Hematopoietic multipotent progenitor cell treated with erythropoietin and hydrocortisone succinate and interleukin-3 and kit ligand, for 6 days (in vitro differentiated cells): ENCODE measurements around the gene BHLHA15.

Source experiments
- DNase-seq: peaks from one replicate; pipeline ENCODE4 v3.0.0-alpha.2; 2015

Gene BHLHA15

GRCh38 chr7:98189559-98189958 lies 21.7 kb upstream of the BHLHA15 start:
- no peak for DNase-seq

- no peak for DNase-seq
These were observed 19.4 kb upstream of the BHLHA15 start for GRCh38 chr7:98191668-98192431.

- no peak for DNase-seq
These were observed 18.3 kb upstream of the BHLHA15 start for GRCh38 chr7:98192781-98193457.

- DNase-seq, result no peak
These were observed 17.6 kb upstream of the BHLHA15 start for GRCh38 chr7:98193474-98194180.

- DNase-seq, result no peak
These were observed 17.1 kb upstream of the BHLHA15 start for GRCh38 chr7:98194186-98194585.

GRCh38 chr7:98194672-98195457 lies 16.4 kb upstream of the BHLHA15 start:
- DNase-seq, result no peak

- no peak for DNase-seq
These were observed 14.3 kb upstream of the BHLHA15 start for GRCh38 chr7:98196706-98197605.

- no peak for DNase-seq
These were observed 12.1 kb upstream of the BHLHA15 start for GRCh38 chr7:98199131-98199530.

GRCh38 chr7:98200364-98200763 lies 10.9 kb upstream of the BHLHA15 start:
- no peak for DNase-seq

- DNase-seq, result peak; percentile 81
These were observed 8.7 kb upstream of the BHLHA15 start for GRCh38 chr7:98202367-98203195.

GRCh38 chr7:98203261-98203963 lies 7.8 kb upstream of the BHLHA15 start:
- DNase-seq, result no peak

GRCh38 chr7:98203964-98204605 lies 7.2 kb upstream of the BHLHA15 start:
- DNase-seq, result no peak

- DNase-seq, result no peak
These were observed 6.6 kb upstream of the BHLHA15 start for GRCh38 chr7:98204670-98205069.

GRCh38 chr7:98205162-98205845 lies 5.9 kb upstream of the BHLHA15 start:
- no peak for DNase-seq

GRCh38 chr7:98206451-98207330 lies 4.5 kb upstream of the BHLHA15 start:
- no peak for DNase-seq

GRCh38 chr7:98209166-98209920 lies 1.9 kb upstream of the BHLHA15 start:
- no peak for DNase-seq

- DNase-seq, result no peak
These were observed 572 bp upstream of the BHLHA15 start for GRCh38 chr7:98210513-98211220.
